IMR-90 (cell line): ENCODE results near the gene ZNF592.

ENCODE experiments used
- RCOR1 ChIP-seq: IDR thresholded peaks from 2 replicates; pipeline ENCODE4 v1.6.1; 2012; ENCODE audit warnings: mild to moderate bottlenecking, low read length, improper control_type of control experiment; ENCODE audit not compliant: insufficient replicate concordance
- TF ChIP-seq, protein P1 (sequence below): conservative IDR thresholded peaks from 2 replicates; pipeline ENCODE4 v1.5.1; 2012; ENCODE audit warnings: mild to moderate bottlenecking, low read depth, low read length, improper control_type of control experiment

DNA sequence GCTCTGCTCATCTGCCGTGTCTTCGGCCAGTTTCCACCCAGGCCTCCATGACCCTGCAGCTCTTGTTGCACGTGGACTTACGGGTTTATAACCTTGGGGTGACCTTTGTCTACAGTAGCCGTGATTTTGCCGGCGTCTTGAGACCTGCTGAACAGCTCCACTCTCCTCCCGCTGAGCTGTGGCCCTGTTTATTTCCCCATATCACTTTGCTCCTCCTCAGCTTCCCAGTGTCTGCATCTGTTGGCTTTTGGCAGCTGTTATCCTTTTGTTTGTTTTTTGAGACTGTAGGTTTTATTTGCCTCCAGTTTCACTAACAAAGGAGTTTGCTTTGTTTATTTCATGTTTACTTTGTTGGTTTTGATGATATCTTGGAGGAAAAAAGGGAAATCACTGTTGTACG is 106.7 kb downstream of the ZNF592 start:
- TF ChIP-seq, protein P1, sequence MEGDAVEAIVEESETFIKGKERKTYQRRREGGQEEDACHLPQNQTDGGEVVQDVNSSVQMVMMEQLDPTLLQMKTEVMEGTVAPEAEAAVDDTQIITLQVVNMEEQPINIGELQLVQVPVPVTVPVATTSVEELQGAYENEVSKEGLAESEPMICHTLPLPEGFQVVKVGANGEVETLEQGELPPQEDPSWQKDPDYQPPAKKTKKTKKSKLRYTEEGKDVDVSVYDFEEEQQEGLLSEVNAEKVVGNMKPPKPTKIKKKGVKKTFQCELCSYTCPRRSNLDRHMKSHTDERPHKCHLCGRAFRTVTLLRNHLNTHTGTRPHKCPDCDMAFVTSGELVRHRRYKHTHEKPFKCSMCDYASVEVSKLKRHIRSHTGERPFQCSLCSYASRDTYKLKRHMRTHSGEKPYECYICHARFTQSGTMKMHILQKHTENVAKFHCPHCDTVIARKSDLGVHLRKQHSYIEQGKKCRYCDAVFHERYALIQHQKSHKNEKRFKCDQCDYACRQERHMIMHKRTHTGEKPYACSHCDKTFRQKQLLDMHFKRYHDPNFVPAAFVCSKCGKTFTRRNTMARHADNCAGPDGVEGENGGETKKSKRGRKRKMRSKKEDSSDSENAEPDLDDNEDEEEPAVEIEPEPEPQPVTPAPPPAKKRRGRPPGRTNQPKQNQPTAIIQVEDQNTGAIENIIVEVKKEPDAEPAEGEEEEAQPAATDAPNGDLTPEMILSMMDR = no peak
- no peak for TF ChIP-seq RCOR1
